Kidney (tissue), 14 donors: Measurements from ENCODE around the gene USP35. TPM values are rescaled to one million over a fixed set of nuclear protein-coding genes. Genes with fewer than 3 reads are reported as not detected.

Experiments
- DNase-seq, 5 donors: peaks; one replicate each; pipeline ENCODE4 v3.0.0-alpha.2; 2013 to 2020
- FAIRE-seq: peaks from 2 replicates; lab custom pipeline; 2012; peaks lifted over from hg19 to GRCh38; lab: Jason Lieb, UNC
- H3K27ac ChIP-seq, 2 donors: one replicate each; pipeline ENCODE4 v1.7.0; 2013; ENCODE audit warnings: low read depth in 2 of 2, low read length in 2 of 2, inconsistent platforms in 1 of 2
- H3K27me3 ChIP-seq: one replicate; pipeline ENCODE4 v1.7.1; 2013; ENCODE audit warnings: low read length, inconsistent platforms; ENCODE audit not compliant: control insufficient read depth, insufficient read depth
- H3K36me3 ChIP-seq, 3 donors: one replicate each; pipeline versions ENCODE4 v1.7.0 to v1.7.1; 2013; ENCODE audit warnings: low read length in 3 of 3, control low read depth in 1 of 3, inconsistent platforms in 1 of 3; ENCODE audit not compliant: insufficient read depth in 3 of 3, control insufficient read depth in 2 of 3
- H3K4me1 ChIP-seq, 3 donors: one replicate each; pipeline versions ENCODE4 v1.7.0 to v1.7.1; 2013; ENCODE audit warnings: low read length in 3 of 3, inconsistent platforms in 1 of 3, low read depth in 1 of 3; ENCODE audit not compliant: control insufficient read depth in 2 of 3, insufficient read depth in 2 of 3
- H3K4me3 ChIP-seq, 3 donors: one replicate each; pipeline versions ENCODE4 v1.7.0 to v1.8.1; 2013; ENCODE audit warnings: low read length in 3 of 3, control low read depth in 1 of 3, inconsistent platforms in 1 of 3
- H3K9ac ChIP-seq, 3 donors: one replicate each; pipeline versions ENCODE4 v1.7.0 to v1.7.1; 2013; ENCODE audit warnings: low read length in 3 of 3, control low read depth in 1 of 3, inconsistent platforms in 1 of 3
- H3K9me3 ChIP-seq, 3 donors: one replicate each; pipeline versions ENCODE4 v1.7.0 to v1.7.1; 2013; ENCODE audit warnings: low read length in 3 of 3, control low read depth in 1 of 3, inconsistent platforms in 1 of 3; ENCODE audit not compliant: control insufficient read depth in 2 of 3, insufficient read depth in 1 of 3
- CTCF ChIP-seq: IDR thresholded peaks from 3 replicates; pipeline ENCODE4 v1.5.1; 2012; ENCODE audit warnings: mild to moderate bottlenecking, moderate library complexity, borderline replicate concordance; ENCODE audit not compliant: insufficient read depth; ENCODE audit errors: extremely low read depth
- intact Hi-C: fragments of 100-400 bp; cut with DNase I; formaldehyde crosslinking; loops from one replicate; pipeline ENCODE4 v1.11.1; 2022
- polyA plus RNA-seq: library from polyadenylated mRNA; stranded (reverse); fragments of 350-450 nt; fragmentation: Illumina TruSeq; extraction: RNeasy Lipid Tissue Mini Kit (QIAGEN cat#74804); gene quantifications from one replicate; pipeline ENCODE4 v1.2.3, GENCODE V29; 2014; ENCODE audit warnings: low read depth, low replicate concordance; ENCODE audit not compliant: insufficient read depth
- total RNA-seq: library from RNA; stranded (reverse); fragmentation: NEBNext Ultra II Directional; extraction: Animal tissue kit (Norgen Biotek cat#: 25700); gene quantifications from one replicate; pipeline ENCODE4 v1.2.1, GENCODE V29; 2021
- donor health status: control.
- donor health status: control.
- donor health status: control.
- donor health status: control.
- donor health status: control.
- donor health status: DM: yes; HTN: yes; CAD: no.
- donor health status: Normal renal cell carcinoma (clear cell type).

USP35 gene
- total and polyA plus RNA-seq, 2 donors from 2014 or later = 4.0 to 7.7 TPM

GRCh38 chr11:78203184-78203583, 14.5 kb downstream of the USP35 start:
- no peak overlapping the region for H3K4me3 ChIP-seq
- no peak overlapping the region for H3K9ac ChIP-seq
- no peaks in the 10 kb centered on the region for H3K27me3 ChIP-seq
- no peaks in the 10 kb centered on the region for H3K4me1 ChIP-seq
- FAIRE-seq = no peak
- no peak for TF ChIP-seq CTCF
- H3K9me3 ChIP-seq = no peaks in the 10 kb centered on the region
- H3K36me3 ChIP-seq = peaks cover 0 to 12% (median 5%) of the 10 kb centered on the region in 3 donors
- DNase-seq = no peak
- intact Hi-C loops = no loop called here
- no peak overlapping the region for H3K27ac ChIP-seq

GRCh38 chr11:78205256-78205655, 16.5 kb downstream of the USP35 start:
- Histone ChIP-seq H3K36me3 (peaks cover 0 to 15% (median 8%) of the 10 kb centered on the region in 3 donors), H3K9me3 (no peaks in the 10 kb centered on the region), H3K9ac (no peak overlapping the region), H3K27ac (no peak overlapping the region), H3K4me3 (no peak overlapping the region), H3K27me3 (no peaks in the 10 kb centered on the region), H3K4me1 (no peaks in the 10 kb centered on the region)
- intact Hi-C loops = no loop called here
- TF ChIP-seq CTCF = no peak
- DNase-seq (no peak), FAIRE-seq (no peak)

DNA sequence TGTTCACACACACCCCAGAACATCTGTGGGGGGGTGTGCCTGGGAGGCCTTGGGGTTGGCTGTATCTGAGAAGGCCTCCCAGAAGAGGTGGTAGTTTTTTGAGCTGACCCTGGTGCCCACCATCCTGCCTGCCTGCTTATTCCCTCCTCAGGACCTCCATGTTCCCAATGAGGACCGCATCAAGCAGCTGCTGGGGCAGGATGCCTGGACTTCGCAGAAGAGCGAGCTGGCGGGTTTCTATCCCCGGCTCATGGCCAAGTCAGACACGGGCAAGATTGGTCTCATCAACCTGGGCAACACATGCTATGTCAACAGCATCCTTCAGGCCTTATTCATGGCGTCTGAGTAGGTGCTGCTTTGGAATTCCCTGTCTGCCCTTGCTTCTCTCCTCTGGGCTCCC, 17.0 kb downstream of the USP35 start:
- H3K9me3 ChIP-seq = no peaks in the 10 kb centered on the region
- no peak for FAIRE-seq
- intact Hi-C loops = no loop called here
- H3K36me3 ChIP-seq = peaks cover 0 to 15% (median 10%) of the 10 kb centered on the region in 3 donors
- TF ChIP-seq CTCF = no peak
- H3K9ac ChIP-seq = no peak overlapping the region
- H3K4me1 ChIP-seq = no peaks in the 10 kb centered on the region
- no peaks in the 10 kb centered on the region for H3K27me3 ChIP-seq
- H3K27ac ChIP-seq = no peak overlapping the region
- H3K4me3 ChIP-seq = no peak overlapping the region
- no peak for DNase-seq

DNA sequence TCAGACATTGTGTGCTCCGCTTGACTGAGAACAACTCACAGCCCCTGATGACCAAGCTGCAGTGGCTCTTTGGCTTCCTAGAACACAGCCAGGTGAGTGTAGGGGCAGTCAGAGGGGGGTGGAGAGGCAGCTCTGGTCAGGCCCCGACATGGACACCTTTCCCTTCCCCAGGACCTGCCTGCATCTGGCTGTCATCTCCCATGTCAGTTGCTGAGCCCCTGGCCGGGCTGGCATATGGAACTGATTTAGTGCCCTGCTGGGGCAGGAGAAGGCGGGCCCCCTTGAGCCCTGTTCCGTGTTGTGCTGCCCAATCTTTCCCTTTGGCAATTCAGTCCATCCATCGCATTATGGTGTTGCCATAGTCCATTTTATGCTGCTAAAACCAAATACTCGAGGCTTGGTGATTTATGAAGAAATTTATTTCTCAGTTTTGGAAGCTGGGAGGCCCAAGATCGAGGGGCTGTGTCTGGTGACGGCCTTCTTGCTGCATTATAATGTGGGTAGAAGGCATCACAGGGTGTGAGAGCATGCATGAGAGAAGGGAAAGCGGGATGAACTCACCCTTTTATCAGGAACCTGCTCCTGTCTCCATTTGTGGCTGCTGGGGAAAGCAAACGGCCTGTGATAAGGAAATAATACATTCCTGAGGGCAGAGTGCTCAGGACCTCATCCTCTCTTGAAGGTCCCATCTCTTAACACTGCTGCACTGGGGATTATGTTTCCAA, 19.0 kb downstream of the USP35 start:
- intact Hi-C loops = no loop called here
- TF ChIP-seq CTCF = no peak
- no peak overlapping the region for H3K27ac ChIP-seq
- H3K27me3 ChIP-seq = no peaks in the 10 kb centered on the region
- H3K4me1 ChIP-seq = no peaks in the 10 kb centered on the region
- no peaks in the 10 kb centered on the region for H3K9me3 ChIP-seq
- H3K4me3 ChIP-seq = no peak overlapping the region
- peaks cover 0 to 15% (median 10%) of the 10 kb centered on the region in 3 donors for H3K36me3 ChIP-seq
- no peak overlapping the region for H3K9ac ChIP-seq
- FAIRE-seq (no peak), DNase-seq (no peak)
